NB4 (cell line): ENCODE measurements around the gene HERC4.

ENCODE experiments used
- CTCF ChIP-seq: IDR thresholded peaks from one replicate; pipeline ENCODE4 v1.5.1; 2012; ENCODE audit warnings: low read depth, low read length
- POLR2A ChIP-seq: IDR thresholded peaks from 2 replicates; pipeline ENCODE4 v1.6.1; 2011; ENCODE audit warnings: mild to moderate bottlenecking; ENCODE audit not compliant: insufficient read length; ENCODE audit errors: extremely low read depth

GRCh38 chr10:68046642-68047041, 28.4 kb downstream of the HERC4 start:
- TF ChIP-seq POLR2A (no peak), CTCF (no peak)
